HEK293 (cell line): ENCODE results near the gene STAMBP.

Source experiments
- CTCF ChIA-PET: fragments of 350-600 bp; formaldehyde crosslinking; extraction: SDS; loops from one replicate; lab custom pipeline; 2021; ENCODE audit warnings: antibody characterized with exemption; lab: Yijun Ruan, JAX
- POLR2A ChIA-PET: fragments of 300-600 bp; formaldehyde crosslinking; extraction: SDS; loops from one replicate; lab custom pipeline; 2020; ENCODE audit warnings: antibody characterized with exemption, inconsistent platforms; lab: Yijun Ruan, JAX
- H3K27ac ChIP-seq: fragments of 200-500 bp; sonication (Bioruptor generic); 2 replicates; pipeline ENCODE4 v1.5.1; 2014; ENCODE audit warnings: low read depth, low read length, control low read depth, inconsistent platforms; ENCODE audit errors: extremely low read depth
- H3K36me3 ChIP-seq, 2 experiments: fragments of 200-500 bp in 1 of 2; sonication (Bioruptor generic) in 1 of 2; 1 replicate in 1 of 2; 2 replicates in 1 of 2; pipeline ENCODE4 v1.5.1; 2014 to 2017; ENCODE audit warnings: inconsistent platforms in 2 of 2, low read length in 2 of 2; ENCODE audit not compliant: control insufficient read depth in 2 of 2, insufficient read depth in 1 of 2
- H3K4me1 ChIP-seq: fragments of 200-500 bp; sonication (Bioruptor generic); 2 replicates; pipeline ENCODE4 v1.5.1; 2014; ENCODE audit warnings: mild to moderate bottlenecking, low read length, inconsistent platforms; ENCODE audit not compliant: control insufficient read depth, insufficient read depth
- H3K4me3 ChIP-seq: 2 replicates; pipeline ENCODE4 v1.5.1; 2011; ENCODE audit warnings: low read depth, mild to moderate bottlenecking, control low read depth, low read length, moderate library complexity
- H3K9me3 ChIP-seq: fragments of 200-500 bp; sonication (Bioruptor generic); 2 replicates; pipeline ENCODE4 v1.5.1; 2014; ENCODE audit warnings: low read depth, low read length, inconsistent platforms; ENCODE audit not compliant: control insufficient read depth, insufficient read depth
- CTCF ChIP-seq: fragments of 450-650 bp; formaldehyde crosslinking; IDR thresholded peaks from 2 replicates; pipeline ENCODE4 v1.5.1; 2016; ENCODE audit warnings: missing biosample characterization, missing genetic modification characterization
- EGR2 ChIP-seq: fragments of 450-650 bp; formaldehyde crosslinking; IDR thresholded peaks from 2 replicates; pipeline ENCODE4 v1.5.1; 2016; ENCODE audit warnings: low read depth, missing biosample characterization, missing genetic modification characterization
- KLF9 ChIP-seq: fragments of 450-650 bp; formaldehyde crosslinking; IDR thresholded peaks from 2 replicates; pipeline ENCODE4 v1.5.1; 2016; ENCODE audit warnings: missing biosample characterization, missing genetic modification characterization, low read depth
- OSR2 ChIP-seq: fragments of 450-650 bp; formaldehyde crosslinking; IDR thresholded peaks from 2 replicates; pipeline ENCODE4 v1.5.1; 2016; ENCODE audit warnings: missing biosample characterization, missing genetic modification characterization
- PRDM2 ChIP-seq: fragments of 450-650 bp; formaldehyde crosslinking; IDR thresholded peaks from 2 replicates; pipeline ENCODE4 v1.5.1; 2016; ENCODE audit warnings: missing biosample characterization, missing genetic modification characterization, borderline replicate concordance
- SP7 ChIP-seq: fragments of 450-650 bp; formaldehyde crosslinking; IDR thresholded peaks from 2 replicates; pipeline ENCODE4 v1.5.1; 2016; ENCODE audit warnings: missing biosample characterization, missing genetic modification characterization
- ZBTB17 ChIP-seq: fragments of 450-650 bp; formaldehyde crosslinking; IDR thresholded peaks from 2 replicates; pipeline ENCODE4 v1.5.1; 2016; ENCODE audit warnings: missing biosample characterization, missing genetic modification characterization
- ZBTB7A ChIP-seq: fragments of 450-650 bp; formaldehyde crosslinking; IDR thresholded peaks from 2 replicates; pipeline ENCODE4 v1.5.1; 2016; ENCODE audit warnings: low read depth, missing biosample characterization, missing genetic modification characterization
- ZNF146 ChIP-seq: fragments of 450-650 bp; formaldehyde crosslinking; IDR thresholded peaks from 2 replicates; pipeline ENCODE4 v1.5.1; 2016; ENCODE audit warnings: missing biosample characterization, missing genetic modification characterization
- ZNF175 ChIP-seq: fragments of 450-650 bp; formaldehyde crosslinking; IDR thresholded peaks from 2 replicates; pipeline ENCODE4 v1.5.1; 2016; ENCODE audit warnings: missing biosample characterization, missing genetic modification characterization
- ZNF23 ChIP-seq: fragments of 450-650 bp; formaldehyde crosslinking; IDR thresholded peaks from 2 replicates; pipeline ENCODE4 v1.5.1; 2016; ENCODE audit warnings: missing biosample characterization, missing genetic modification characterization, borderline replicate concordance
- ZNF341 ChIP-seq: fragments of 450-650 bp; formaldehyde crosslinking; IDR thresholded peaks from 2 replicates; pipeline ENCODE4; 2016; ENCODE audit warnings: low read depth, missing biosample characterization, missing genetic modification characterization
- ZNF391 ChIP-seq: fragments of 450-650 bp; formaldehyde crosslinking; IDR thresholded peaks from 2 replicates; pipeline ENCODE4 v1.5.1; 2016; ENCODE audit warnings: low read depth, missing biosample characterization, missing genetic modification characterization, borderline replicate concordance
- ZNF398 ChIP-seq: fragments of 450-650 bp; formaldehyde crosslinking; IDR thresholded peaks from 2 replicates; pipeline ENCODE4 v1.5.1; 2017; ENCODE audit warnings: missing biosample characterization, missing genetic modification characterization
- ZNF426 ChIP-seq: fragments of 450-650 bp; formaldehyde crosslinking; IDR thresholded peaks from 2 replicates; pipeline ENCODE4 v1.5.1; 2017; ENCODE audit warnings: missing biosample characterization, missing genetic modification characterization, mild to moderate bottlenecking, inconsistent platforms, moderate library complexity
- ZNF660 ChIP-seq: fragments of 450-650 bp; IDR thresholded peaks from 2 replicates; pipeline ENCODE4 v1.5.1; 2018; ENCODE audit warnings: missing biosample characterization, mild to moderate bottlenecking, missing genetic modification characterization
- TF ChIP-seq, protein P1 (sequence below): fragments of 450-650 bp; formaldehyde crosslinking; IDR thresholded peaks from 2 replicates; pipeline ENCODE4 v1.5.1; 2016; ENCODE audit warnings: missing biosample characterization, missing genetic modification characterization
- TF ChIP-seq, protein P2 (sequence below): fragments of 450-650 bp; formaldehyde crosslinking; IDR thresholded peaks from 2 replicates; pipeline ENCODE4 v1.5.1; 2016; ENCODE audit warnings: missing biosample characterization, missing genetic modification characterization, low read depth

The STAMBP gene

GRCh38 chr2:73920577-73921545 is 92.1 kb downstream of the STAMBP start:
- TF ChIP-seq, protein P1, sequence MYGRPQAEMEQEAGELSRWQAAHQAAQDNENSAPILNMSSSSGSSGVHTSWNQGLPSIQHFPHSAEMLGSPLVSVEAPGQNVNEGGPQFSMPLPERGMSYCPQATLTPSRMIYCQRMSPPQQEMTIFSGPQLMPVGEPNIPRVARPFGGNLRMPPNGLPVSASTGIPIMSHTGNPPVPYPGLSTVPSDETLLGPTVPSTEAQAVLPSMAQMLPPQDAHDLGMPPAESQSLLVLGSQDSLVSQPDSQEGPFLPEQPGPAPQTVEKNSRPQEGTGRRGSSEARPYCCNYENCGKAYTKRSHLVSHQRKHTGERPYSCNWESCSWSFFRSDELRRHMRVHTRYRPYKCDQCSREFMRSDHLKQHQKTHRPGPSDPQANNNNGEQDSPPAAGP (tag by site-specific recombination) = 0 out of 2 replicates have a peak, but pooled peaks have one; percentile 27
- TF ChIP-seq SP7 (tag by site-specific recombination) (no peak), ZNF660 (tag by site-specific recombination) (no peak), CTCF (tag by site-specific recombination) (0 out of 2 replicates have a peak, but pooled peaks have one; percentile 24), ZNF398 (tag by site-specific recombination) (peak; percentile 71), ZBTB7A (no peak), ZBTB17 (peak; percentile 54; the same call in 1 of the 2 replicates), EGR2 (tag by site-specific recombination) (peak; percentile 33; the same call in 1 of the 2 replicates), ZNF146 (no peak), ZNF341 (peak; percentile 47; the same call in 1 of the 2 replicates), KLF9 (peak; percentile 61)
- ChIA-PET POLR2A (interaction anchor here (0.6 to 1.0 kb wide), 3 partner anchors 50 to 200 kb away, joined by 3 to 6 read pairs (median 3); partner anchors contain the start of gene TPRKB), CTCF (interaction anchor here (0.6 to 1.4 kb wide), 10 partner anchors 9 to 655 kb away, joined by 3 to 5 read pairs (median 4); no protein-coding TSS in a partner anchor)
- Histone ChIP-seq H3K9me3 (no peaks in the 10 kb centered on the region), H3K4me1 (no peaks in the 10 kb centered on the region), H3K4me3 (no peak overlapping the region), H3K36me3 (no peaks in the 10 kb centered on the region), H3K27ac (no peak overlapping the region)

DNA sequence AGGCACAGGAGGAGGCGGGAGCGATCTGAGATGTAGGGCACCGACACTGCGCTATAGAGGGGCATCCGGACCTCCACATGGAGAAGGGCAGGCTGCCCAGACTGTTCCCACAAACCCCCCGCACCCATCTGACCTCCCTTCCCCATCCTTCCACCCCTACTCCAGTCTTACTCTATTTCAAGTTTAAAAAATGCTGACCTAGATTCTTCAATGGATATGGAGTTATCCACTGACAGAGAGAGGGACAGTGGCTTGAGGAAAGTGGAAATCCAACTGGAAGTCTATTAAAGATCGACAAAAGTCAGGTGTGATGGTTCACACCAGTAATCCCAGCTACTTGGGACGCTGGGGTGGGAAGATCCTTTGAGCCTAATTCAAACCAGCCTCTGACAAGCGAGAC is 92.8 kb downstream of the STAMBP start:
- H3K9me3 ChIP-seq = no peaks in the 10 kb centered on the region
- H3K4me1 ChIP-seq = no peaks in the 10 kb centered on the region
- H3K36me3 ChIP-seq = no peaks in the 10 kb centered on the region
- ChIA-PET CTCF (interaction anchor here (0.9 to 1.4 kb wide), 7 partner anchors 10 to 221 kb away, joined by 3 to 5 read pairs (median 4); no protein-coding TSS in a partner anchor), POLR2A (interaction anchor here (1.0 kb wide), 1 partner anchor 199 kb away, joined by 3 read pairs; no protein-coding TSS in a partner anchor)
- H3K27ac ChIP-seq = no peak overlapping the region
- H3K4me3 ChIP-seq = no peak overlapping the region
- TF ChIP-seq PRDM2 (no peak), ZNF175 (tag by site-specific recombination) (no peak), ZNF23 (tag by site-specific recombination) (no peak), OSR2 (tag by site-specific recombination) (no peak), ZBTB7A (no peak), ZNF426 (no peak), ZNF391 (tag by site-specific recombination) (no peak)
- TF ChIP-seq, protein P2, sequence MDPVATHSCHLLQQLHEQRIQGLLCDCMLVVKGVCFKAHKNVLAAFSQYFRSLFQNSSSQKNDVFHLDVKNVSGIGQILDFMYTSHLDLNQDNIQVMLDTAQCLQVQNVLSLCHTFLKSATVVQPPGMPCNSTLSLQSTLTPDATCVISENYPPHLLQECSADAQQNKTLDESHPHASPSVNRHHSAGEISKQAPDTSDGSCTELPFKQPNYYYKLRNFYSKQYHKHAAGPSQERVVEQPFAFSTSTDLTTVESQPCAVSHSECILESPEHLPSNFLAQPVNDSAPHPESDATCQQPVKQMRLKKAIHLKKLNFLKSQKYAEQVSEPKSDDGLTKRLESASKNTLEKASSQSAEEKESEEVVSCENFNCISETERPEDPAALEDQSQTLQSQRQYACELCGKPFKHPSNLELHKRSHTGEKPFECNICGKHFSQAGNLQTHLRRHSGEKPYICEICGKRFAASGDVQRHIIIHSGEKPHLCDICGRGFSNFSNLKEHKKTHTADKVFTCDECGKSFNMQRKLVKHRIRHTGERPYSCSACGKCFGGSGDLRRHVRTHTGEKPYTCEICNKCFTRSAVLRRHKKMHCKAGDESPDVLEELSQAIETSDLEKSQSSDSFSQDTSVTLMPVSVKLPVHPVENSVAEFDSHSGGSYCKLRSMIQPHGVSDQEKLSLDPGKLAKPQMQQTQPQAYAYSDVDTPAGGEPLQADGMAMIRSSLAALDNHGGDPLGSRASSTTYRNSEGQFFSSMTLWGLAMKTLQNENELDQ = no peak
